ENCODE results near the gene TIMM50.

- no peak for TF ChIP-seq CTCF (conservative IDR thresholded peaks at IDR 0.05; ENCODE audit: low read depth, low read length)
- TF ChIP-seq EZH2 (IDR thresholded peaks at IDR 0.05; ENCODE audit: low read length, unreplicated experiment): no peak
- no peak for TF ChIP-seq EZH2phosphoT487 (IDR thresholded peaks at IDR 0.05; ENCODE audit: borderline replicate concordance, low read length)
Measured at GRCh38 chr19:39518458-39518857, 37.8 kb downstream of the TIMM50 start.
